Measurements from ENCODE around the gene ACTN3.
"Not testable (repeated sequence)": the region's sequence is repeated elsewhere in the genome, so short reads cannot be mapped to it uniquely, and the experiment has no call there.

GRCh38 chr11:66606608-66607007, 59.9 kb downstream of the ACTN3 start:
- not testable (repeated sequence) for TF ChIP-seq RCOR1 (IDR thresholded peaks at IDR 0.05; ENCODE audit: insufficient replicate concordance, low read length); SMC3 (IDR thresholded peaks at IDR 0.05; ENCODE audit: low read depth, low read length); CTCF (conservative IDR thresholded peaks at IDR 0.05; ENCODE audit: low read depth, low read length); POLR2A (IDR thresholded peaks at IDR 0.05; ENCODE audit: low read depth, low read length); MAFK (IDR thresholded peaks at IDR 0.05; ENCODE audit: low read depth, low read length); BHLHE40 (IDR thresholded peaks at IDR 0.05; ENCODE audit: low read depth, low read length)

Measured in IMR-90 (cell line).